ENCODE measurements around the gene UQCC5.

The UQCC5 gene

DNA sequence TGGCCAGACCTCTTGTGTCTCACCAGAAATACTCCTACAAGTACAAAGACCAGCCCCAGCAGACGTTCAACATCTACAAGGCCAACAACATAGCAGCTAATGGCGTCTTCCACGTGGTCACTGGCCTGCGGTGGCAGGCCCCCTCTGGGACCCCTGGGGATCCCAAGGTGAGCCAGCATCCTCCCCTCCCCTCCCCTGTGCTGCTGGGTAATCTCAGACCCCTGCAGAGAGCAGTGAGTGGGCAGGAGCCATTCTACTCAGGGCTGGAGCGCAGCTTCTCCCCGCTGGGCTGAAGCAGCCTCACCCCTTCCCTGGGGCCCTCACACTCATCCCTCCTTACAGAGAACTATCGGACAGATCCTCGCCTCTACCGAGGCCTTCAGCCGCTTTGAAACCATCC, 31.4 kb upstream of the UQCC5 start:
- no peak for DNase-seq (ENCODE audit: low spot score)

- DNase-seq (ENCODE audit: low spot score) = no peak
Observed at GRCh38 chr3:52506266-52506966, 30.0 kb upstream of the UQCC5 start.

DNA sequence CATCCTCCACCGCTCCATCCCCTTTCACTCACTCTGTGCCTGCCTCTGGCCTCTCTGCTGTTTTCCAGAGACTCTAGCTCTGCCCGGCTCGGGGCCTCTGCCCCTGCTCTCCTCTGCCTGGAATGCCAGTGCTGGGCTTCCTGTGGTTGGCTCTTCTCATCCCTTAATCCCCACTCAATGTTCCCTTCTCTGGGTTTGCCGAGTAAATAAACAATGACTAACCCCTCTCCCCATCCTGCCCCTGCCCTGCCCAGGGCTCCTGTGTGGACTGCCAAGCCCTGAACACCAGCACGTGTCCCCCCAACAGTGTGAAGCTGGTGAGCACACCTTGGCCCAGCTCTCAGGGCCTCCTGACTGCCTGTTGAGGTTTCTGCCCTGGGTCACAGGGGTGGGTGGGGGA, 29.0 kb upstream of the UQCC5 start:
- DNase-seq (ENCODE audit: low spot score) = no peak

DNA sequence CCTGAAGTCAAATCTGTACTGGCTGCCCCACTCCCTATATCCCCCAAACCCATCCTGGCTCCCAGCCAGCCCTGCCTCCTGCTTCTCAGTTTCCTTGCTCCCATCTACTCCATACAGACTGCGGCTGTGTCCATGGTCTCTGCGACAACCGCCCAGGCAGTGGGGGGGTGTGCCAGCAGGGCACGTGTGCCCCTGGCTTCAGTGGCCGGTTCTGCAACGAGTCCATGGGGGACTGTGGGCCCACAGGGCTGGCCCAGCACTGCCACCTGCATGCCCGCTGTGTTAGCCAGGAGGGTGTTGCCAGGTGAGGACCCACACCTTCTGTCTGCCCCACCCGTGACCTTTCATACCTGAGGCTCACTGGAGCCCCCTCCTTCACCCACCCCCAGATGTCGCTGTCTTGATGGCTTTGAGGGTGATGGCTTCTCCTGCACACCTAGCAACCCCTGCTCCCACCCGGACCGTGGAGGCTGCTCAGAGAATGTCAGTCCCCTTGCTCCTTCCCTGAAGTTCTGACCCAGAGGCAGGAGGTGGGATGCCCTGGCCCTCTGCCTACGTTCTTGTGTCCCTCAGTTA, 26.6 kb upstream of the UQCC5 start:
- DNase-seq (ENCODE audit: low spot score) = no peak

DNA sequence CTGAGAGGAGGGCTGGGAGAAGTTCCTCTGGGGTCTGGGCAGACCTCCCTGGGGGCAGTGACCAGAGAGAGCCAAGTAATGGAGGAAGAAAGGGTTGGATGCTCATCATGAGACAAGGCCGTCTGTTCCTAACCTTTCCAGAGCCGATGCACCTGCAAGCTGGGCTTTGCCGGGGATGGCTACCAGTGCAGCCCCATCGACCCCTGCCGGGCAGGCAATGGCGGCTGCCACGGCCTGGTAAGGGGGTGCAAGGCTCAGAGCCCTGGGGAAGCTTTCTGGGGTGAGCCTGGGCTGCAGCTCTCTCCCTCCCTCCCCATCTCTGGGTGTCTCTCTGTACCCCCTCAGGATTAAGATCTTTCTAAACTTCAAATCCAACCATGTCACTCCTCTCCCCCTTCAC, 24.9 kb upstream of the UQCC5 start:
- DNase-seq (ENCODE audit: low spot score) = no peak

- no peak for DNase-seq (ENCODE audit: low spot score)
Observed at GRCh38 chr3:52512105-52512504, 24.3 kb upstream of the UQCC5 start.

DNA sequence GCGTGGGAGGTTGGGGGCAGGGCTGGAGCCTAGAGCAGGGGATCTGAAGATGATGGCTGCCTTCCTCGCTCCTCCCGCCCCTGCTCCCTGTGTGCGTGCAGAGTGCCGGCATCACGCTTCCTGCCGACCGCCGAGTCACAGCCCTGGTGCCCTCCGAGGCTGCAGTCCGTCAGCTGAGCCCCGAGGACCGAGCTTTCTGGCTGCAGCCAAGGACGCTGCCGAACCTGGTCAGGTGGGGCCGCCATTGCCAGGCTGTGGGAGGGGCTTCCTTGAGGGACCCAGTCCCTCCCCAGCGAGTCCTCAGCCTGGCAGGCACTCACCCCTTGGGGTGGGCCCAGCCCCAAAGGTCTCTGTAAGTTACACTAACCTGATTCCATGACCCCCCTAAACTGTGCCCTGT, 23.7 kb upstream of the UQCC5 start:
- no peak for DNase-seq (ENCODE audit: low spot score)

DNA sequence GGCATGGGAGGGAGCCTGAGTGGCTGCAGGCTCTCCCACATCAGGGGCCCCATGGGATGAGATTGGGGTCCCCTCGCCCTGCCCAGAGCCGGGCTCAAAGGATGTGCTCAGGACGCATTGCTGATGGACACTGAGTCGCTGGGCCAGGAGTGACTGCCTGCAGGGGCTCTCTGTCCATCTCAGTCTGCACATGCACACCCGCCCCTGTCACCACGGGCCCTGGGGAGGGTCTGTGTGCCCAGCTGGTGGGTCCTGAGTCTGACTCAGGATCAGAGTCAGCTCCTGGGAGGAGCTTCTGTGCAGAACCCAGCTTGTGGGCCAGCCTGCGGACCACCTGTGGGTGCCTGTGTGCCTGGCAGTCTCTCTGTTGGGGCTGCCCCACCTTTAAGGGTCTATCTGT, 23.1 kb upstream of the UQCC5 start:
- DNase-seq (ENCODE audit: low spot score) = no peak

DNA sequence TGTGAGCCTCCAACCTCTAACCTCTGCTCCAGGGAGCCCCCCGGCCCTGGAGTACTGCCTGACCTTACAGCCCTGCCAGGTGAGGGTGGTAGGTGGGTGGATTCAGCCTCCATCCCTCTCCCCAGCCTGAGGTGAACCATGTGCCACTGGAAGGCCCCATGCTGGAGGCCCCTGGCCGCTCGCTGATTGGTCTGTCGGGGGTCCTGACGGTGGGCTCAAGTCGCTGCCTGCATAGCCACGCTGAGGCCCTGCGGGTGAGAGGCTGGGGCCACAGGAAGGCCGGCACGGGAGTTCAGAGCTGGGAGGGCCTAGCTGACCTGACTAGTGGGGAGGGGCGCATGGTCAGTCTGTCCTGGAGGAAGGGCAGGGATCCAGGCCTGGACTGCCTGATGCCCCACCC, 21.8 kb upstream of the UQCC5 start:
- no peak for DNase-seq (ENCODE audit: low spot score)

GRCh38 chr3:52515192-52515591, 21.2 kb upstream of the UQCC5 start:
- no peak for DNase-seq (ENCODE audit: low spot score)

DNA sequence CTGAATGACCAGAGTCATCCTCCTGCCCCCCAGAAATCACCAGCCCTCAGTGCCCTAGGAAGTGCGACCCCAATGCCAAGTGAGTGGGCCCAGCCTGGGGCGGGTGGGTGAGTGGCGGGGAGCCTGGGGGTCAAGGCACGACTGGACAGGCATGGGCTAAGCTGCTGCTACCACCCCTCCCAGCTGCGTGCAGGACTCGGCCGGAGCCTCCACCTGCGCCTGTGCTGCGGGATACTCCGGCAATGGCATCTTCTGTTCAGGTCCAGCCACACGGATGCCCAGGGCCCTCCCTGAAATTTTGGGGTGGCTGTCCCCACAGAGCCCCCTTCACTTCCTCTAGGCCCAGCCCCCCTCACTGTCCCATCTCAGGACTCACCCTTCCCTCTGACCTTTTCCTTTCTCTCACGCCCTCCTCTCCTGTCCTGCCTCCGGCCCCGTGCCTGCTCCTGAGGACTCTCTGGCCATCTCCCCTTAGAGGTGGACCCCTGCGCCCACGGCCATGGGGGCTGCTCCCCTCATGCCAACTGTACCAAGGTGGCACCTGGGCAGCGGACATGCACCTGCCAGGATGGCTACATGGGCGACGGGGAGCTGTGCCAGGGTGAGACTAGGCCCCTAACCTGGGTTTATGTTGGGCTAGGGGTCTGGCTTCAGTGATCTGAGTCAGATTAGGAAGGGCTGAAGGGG, 19.8 kb upstream of the UQCC5 start:
- no peak for DNase-seq (ENCODE audit: low spot score)

DNA sequence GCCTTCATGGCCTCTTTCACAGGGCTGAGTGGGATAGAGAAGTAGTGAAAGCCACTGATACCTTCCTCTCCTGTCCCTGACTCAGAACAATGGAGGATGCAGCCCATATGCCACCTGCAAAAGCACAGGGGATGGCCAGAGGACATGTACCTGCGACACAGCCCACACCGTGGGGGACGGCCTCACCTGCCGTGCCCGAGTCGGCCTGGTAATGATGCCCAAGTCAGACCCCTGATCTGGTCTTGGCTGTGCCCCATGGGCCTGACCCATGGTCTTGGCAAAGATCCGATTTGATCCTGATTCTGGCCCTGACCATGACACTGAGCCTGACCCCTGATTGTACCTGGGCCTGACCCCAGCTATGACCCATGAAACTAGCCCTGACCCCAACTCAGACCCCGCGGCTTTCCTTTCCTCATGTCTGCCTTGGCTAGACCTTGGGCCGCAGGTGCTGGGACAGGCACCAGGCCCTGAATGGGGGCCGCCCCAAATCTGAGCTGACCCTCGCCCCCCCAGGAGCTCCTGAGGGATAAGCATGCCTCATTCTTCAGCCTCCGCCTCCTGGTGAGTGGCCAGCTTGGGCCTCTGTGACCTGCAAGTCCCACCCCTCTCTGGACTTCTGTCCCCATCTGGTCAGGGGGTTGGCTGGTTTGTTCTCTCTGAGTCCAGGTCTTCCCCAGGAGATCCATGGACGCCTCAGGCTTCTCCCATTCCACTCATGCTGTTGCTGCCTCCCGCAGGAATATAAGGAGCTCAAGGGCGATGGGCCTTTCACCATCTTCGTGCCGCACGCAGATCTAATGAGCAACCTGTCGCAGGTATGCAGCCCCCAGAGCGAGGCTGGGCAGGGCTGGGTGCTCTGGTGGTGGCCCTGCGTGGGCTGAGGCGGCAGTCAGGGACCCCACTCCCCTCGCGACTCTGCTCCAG, 18.3 kb upstream of the UQCC5 start:
- no peak for DNase-seq (ENCODE audit: low spot score)

GRCh38 chr3:52518723-52519444, 17.5 kb upstream of the UQCC5 start:
- DNase-seq (ENCODE audit: low spot score) = no peak

GRCh38 chr3:52519445-52520140, 16.8 kb upstream of the UQCC5 start:
- DNase-seq (ENCODE audit: low spot score) = no peak

- DNase-seq (ENCODE audit: low spot score) = no peak
Observed at GRCh38 chr3:52520141-52520667, 16.2 kb upstream of the UQCC5 start.

DNA sequence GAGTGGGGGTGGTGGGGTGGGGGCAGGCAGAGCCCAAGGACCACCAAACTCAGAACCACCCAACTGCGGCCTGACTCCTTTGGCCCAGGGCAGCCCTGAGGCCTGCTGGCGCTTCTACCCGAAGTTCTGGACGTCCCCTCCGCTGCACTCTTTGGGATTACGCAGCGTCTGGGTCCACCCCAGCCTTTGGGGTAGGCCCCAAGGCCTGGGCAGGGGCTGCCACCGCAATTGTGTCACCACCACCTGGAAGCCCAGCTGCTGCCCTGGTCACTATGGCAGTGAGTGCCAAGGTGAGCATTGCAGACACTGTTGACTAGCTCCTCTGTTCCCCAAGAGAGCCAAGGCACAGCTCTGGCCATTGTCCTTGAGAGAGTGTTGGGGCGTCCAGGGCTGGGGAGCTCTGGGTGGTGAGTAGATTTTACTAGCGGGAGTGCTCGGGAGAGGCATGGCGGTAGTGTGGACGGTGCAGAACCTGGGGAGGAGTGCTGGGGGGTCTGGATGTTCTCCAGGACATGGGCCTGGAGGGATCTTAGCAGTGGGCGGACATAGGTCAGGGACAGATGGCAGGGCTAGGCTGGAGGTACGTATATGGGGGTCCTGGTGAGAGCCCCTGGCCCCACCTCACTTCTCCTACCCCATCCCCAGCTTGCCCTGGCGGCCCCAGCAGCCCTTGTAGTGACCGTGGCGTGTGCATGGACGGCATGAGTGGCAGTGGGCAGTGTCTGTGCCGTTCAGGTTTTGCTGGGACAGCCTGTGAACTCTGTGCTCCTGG, 15.5 kb upstream of the UQCC5 start:
- DNase-seq (ENCODE audit: low spot score) = no peak

GRCh38 chr3:52521488-52521824, 14.9 kb upstream of the UQCC5 start:
- no peak for DNase-seq (ENCODE audit: low spot score)

DNA sequence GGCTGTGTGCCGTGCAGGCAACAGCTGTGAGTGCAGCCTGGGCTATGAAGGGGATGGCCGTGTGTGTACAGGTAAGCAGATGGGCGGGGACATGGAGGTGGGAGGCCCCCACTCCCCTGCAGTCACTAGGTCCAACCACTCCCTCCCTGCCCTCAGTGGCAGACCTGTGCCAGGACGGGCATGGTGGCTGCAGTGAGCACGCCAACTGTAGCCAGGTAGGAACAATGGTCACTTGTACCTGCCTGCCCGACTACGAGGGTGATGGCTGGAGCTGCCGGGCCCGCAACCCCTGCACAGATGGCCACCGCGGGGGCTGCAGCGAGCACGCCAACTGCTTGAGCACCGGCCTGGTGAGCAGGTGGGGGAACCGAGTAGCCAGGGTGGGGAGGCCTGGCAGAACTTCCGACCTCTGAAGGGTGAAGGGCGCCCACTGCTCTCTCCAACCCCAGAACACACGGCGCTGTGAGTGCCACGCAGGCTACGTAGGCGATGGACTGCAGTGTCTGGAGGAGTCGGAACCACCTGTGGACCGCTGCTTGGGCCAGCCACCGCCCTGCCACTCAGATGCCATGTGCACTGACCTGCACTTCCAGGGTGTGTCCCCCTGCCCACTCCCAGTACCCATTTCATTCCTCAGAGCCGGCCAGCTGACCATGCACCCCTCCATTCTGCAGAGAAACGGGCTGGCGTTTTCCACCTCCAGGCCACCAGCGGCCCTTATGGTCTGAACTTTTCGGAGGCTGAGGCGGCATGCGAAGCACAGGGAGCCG, 14.3 kb upstream of the UQCC5 start:
- no peak for DNase-seq (ENCODE audit: low spot score)

DNA sequence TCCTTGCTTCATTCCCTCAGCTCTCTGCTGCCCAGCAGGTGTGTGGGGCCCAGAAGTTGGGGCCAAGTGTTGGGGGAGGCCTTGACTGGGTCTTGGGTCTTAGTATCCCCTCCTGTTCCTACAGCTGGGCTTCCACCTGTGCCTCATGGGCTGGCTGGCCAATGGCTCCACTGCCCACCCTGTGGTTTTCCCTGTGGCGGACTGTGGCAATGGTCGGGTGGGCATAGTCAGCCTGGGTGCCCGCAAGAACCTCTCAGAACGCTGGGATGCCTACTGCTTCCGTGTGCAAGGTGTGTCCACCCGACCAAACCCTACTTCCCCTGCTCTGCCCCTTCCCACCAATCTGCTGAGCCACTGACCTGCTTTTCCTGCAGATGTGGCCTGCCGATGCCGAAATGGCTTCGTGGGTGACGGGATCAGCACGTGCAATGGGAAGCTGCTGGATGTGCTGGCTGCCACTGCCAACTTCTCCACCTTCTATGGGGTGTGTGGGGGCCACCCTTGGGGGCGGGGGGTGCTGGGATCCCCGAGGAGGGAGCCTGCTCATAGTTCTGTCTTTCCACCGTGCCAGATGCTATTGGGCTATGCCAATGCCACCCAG, 13.7 kb upstream of the UQCC5 start:
- no peak for DNase-seq (ENCODE audit: low spot score)

Measured in CD4-positive, alpha-beta T cell treated with Interleukin-6 at 100 ng/mL for 8 hours (primary cell).